NCI-H2227 (cell line): ENCODE data around the gene OTOP3.
"Not testable (repeated sequence)": the region's sequence is repeated elsewhere in the genome, so short reads cannot be mapped to it uniquely, and the experiment has no call there.

Source experiments
- DNase-seq: peaks from one replicate; lab custom pipeline; 2025; ENCODE audit not compliant: unreplicated experiment; lab: John Stamatoyannopoulos, UW

The OTOP3 gene

DNA sequence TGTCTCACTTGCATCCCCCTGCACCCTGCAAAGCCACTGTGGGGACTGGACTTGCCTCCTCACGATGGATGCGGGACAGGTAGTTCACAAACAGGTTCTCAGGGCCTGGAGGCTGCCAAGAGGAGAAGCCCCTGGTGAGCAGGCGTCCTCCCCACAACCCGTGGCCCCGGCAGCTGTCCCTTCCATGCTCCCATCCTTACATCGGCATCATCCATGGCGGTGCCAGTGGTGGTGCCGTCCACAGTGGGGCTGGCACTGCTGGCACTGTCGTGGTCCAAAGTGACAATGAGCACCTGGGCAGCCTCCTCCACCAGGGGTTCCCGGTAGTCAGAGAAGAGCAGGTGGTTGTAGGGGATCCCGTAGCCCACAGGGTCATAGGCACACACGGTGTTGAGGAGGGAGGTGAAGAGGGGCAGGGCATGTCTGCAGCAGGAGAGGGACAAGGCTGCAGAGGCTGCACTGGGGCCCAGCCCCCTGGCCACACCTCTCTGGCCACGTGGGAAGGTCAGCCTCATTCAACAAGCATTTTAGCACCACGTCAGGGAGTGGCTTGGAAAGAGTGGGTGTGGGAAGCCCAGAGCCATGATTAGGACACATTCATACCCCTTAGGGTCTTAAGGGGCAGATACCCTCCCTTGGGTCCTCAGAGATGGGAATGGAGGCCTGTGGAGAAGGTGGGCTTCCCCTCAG is 24.3 kb downstream of the OTOP3 start:
- no peak for DNase-seq

DNA sequence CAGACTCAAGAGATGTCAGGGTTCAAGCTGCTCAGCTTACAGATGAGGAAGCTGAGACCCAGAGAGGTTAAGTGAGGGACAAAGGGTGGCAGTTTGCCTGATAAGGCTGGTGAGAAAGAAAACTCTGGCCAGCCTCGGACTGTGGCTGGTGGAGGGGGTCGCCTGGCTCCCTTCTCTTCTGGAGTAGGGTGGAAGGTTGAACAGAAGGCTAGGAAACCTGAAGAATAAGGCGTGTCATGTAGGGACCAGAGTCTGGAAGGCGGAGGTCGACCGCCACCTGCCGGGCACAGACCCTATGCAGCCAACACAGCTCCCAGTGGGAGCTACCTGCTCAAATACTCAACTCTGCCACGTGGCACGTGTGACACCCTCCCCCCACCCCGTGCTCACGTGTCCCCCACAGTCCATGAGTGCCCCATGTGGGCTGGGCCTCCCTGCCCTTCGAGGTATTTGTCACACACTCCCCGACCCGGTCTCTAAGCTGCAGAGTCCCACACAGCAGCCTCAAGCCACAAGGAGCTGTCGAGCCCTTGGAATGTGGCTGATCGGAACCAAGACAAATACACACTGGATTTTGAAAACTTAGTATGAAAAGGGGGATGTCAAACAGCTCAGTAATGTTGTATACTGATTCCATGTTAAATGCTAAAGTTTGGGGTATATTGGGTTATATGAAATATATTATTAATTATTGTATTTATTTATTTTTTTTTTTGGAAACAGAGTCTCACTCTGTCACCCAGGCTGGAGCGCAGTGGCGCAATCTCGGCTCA is 25.1 kb downstream of the OTOP3 start:
- no peak for DNase-seq

DNA sequence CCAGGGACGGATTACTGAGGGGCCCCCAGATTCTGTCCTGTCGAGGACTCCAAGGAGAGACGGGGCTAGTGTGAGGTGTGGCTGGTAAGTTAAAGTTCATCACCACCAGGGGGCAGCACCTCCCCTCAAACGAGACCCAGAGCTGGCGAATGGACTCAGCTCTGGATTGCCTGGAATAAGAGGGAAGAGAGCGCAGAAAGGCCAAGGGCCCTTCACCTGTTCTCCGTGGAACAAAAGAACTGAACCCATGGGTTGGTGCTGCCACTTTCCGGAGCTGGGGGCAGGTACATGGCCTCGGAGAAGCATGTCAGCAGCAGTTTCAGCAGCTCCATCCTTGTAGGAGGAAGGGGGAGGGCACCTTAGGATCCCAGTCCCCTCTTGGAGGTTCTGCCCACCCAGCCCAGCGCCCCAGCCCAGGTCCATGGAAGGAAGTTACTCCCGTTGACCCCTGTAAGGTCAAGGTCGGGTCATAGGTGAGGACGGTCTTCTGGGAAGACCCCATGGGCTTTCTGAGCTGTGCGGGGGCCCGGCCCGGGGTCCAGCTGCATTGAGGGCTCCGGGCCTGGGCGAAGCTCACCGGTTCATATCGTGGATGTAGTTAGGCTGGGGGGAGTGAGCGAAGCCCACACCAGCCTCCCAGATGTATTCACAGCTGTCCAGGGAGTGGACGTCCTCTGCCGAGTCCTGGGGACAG is 26.1 kb downstream of the OTOP3 start:
- peak; percentile 90 for DNase-seq

DNA sequence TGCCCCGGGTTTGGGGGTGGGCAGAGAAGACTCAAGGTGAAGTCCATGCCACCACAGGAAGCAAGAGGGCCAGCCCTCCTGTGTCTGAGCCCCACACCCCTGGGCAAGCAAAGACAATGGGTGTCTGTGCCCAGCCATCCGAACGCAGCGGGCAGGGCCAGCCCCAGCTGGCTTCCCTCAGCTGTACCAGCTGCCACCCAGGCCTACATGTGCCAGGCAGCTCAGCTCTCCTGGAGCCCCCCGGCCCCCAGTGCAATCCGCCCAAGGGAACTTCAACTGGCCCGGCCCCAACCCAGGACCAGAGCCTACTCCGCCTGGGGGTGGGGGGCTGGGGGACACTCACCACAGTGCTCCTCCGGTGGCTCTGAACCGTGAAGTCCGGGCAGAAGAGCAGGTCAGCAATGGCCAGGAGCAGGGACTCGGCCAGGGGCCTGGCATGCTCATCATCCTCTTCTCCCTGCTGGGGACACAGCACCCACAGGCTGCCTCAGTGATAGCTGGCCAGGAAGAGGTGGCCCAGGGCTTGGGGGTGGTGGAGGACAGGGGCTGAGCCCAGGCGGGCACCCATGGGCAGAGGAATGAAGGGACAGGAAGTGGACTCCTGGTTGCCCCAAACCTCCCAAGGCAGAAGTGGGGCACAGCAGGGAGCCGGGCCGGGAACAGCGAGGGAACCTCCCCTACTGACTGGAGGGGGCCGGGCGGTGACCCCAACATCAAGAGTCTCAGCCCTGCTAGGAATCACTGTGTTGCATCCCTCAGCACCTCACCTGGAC is 27.1 kb downstream of the OTOP3 start:
- DNase-seq, result no peak

DNA sequence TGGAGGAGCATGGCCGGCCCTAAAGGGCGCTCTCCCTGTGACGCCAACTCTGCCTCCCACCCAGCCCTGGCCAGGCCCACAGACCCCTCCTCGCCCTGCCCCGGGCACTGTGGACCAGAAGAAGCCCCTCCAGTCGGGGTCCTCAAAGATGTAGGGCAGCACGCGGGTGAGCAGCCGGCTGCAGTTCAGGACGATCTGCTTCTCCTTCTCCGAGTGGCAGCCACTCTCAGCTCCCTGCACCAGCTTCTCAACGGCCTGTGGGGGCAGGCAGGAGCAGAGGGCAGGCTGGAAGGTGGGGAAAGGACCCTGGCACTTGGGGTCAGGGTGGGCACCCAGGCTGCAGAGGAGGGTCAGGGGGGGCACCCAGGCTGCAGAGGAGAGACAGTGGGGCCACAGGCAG is 28.0 kb downstream of the OTOP3 start:
- DNase-seq, result no peak

DNA sequence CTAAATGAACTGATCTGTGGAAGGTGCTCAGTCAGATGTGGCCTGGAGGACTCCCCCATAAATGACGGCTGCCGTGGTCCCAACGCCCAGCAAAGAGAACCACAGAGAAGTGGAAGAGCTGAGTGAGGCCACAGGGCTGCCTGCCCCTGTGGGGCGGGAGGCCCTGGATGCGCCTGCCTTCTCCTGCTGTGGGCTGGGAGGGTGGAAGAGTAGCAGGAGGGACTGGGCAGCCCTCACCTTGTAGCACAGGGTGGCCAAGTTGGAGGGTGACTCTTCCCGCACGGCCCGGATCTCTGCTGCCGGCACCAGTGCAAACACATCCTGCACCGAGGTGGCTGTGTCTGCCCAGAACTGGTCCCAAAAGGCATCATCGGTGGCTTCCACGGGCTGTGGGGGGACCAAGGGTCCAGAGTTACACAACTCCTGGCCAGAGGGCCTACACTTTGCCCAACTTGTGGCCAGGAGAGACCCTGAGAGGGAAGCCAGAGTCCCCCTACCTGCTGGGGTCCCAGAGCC is 28.6 kb downstream of the OTOP3 start:
- DNase-seq, result no peak

DNA sequence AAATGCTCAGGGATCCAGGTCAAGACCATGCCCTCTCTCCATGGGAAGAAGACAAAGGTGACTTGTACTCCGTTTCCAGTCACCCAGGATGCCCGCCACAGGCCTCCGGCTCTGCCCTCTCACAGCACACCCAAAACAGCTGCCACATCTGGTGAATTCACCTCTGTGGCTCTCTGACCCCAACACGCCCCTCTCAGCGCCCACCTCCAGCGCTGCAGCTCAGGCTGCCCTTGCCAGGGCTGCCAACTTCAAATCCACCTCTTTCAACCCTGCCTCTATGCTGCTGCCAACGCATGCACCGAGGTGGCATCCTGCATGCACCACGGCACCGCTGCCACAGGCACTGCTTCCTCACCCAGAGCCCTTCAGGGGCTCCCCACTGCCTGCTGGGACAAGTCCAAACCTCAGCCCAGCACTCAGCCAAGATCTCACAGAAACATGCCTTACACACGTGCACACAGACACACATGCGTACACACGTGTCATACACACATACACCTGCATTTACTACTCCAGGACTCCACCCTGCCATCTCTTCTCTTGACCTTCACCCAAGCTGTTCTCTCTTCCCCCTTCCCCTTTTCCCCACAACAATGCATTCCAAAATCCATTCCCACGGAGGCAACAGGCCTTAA is 29.4 kb downstream of the OTOP3 start:
- DNase-seq, result no peak

DNA sequence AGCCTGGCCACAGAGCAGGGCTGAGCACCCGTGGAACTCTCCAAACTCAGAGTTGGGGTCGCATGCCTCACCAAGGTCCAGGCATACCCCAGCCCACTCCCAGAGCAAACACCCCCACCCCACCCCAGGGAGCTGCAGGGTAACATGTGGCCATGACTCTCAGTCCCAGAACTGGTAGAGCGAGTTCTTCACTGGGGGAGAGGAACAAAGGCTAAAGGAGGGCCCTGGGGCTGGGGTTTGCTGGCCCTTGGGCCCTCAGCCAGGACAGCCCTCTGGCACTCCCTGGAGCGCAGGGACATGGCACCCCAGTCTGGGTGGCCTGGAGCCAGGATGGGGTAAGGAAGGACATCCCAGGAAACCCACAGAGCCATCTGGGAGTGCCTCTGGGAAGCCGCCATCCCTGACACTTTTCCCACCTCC is 32.7 kb downstream of the OTOP3 start:
- DNase-seq, result no peak

DNA sequence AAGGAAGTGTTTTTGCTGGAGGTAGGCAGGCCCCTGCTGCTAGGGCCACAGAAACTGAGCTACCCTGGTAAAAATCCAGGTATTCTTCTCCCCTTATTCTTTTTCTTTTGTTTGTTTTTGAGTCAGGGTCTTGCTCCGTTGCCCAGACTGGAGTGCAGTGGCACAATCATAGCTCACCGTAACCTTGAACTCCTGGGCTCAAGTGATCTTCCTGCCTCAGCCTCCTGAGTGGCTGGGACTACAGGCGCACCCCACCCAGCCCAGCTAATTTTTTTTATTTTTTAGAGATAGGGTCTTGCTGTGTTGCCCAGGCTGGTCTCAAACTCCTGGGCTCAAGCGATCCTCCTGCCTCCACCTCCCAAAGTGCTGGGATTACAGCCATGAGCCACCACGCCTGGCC is 33.8 kb downstream of the OTOP3 start:
- not testable (repeated sequence) for DNase-seq

DNA sequence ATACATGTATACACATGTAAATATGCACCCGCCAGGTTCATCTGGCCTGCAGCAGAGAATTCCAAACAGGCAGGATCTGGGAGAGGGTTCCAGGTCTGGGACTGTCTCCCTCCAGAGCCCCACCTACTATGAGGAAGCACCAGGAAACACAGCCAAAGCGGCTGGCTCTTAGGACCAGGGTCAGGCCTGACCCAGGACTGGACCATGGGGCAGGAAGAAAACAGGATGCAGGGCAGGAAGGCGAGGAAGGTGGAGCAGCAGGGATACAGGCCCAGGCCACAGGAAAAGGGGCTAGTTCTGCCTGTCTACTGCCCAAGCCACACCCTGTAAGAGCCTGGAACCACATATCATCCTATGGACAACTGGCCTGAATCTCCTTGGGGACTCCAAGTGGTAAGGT is 34.7 kb downstream of the OTOP3 start:
- DNase-seq, result no peak

DNA sequence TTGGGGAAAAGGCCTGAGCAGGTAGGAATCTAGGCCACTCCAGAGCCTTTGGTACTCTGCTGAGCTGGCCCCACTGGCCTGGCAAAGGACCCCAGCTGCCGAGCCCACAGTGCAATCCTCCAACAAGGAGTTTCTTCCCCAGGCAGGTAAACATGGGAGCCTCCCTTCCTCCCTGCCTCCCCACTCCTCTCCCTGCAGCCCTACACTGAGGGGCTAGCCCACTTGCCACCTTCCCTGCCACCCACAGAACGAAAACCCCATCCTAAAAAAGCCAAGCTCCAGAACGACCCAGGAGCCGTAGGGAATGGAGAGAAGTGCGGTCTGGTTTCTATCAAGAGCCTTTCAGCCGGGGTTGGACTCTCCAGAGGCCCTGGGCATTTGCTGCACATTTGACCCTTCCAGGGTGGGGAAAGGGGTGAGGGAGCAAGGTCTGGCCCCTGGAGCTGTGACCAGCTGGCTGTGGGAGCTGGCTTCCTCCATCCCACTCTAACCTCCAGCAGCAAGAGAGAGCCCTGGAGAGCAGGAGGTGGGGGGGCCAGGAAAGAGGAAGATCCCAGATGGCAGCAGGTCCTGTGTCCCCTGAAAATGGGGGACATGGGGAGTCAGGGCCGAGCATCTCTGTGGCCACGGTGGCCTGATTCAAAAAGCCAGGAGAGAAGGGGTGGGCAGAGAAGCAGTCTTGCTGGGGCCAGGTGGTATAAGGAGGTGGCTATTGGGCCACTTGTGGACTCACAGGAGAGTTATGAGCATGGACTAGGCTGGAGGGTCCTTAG is 35.6 kb downstream of the OTOP3 start:
- DNase-seq, result no peak

DNA sequence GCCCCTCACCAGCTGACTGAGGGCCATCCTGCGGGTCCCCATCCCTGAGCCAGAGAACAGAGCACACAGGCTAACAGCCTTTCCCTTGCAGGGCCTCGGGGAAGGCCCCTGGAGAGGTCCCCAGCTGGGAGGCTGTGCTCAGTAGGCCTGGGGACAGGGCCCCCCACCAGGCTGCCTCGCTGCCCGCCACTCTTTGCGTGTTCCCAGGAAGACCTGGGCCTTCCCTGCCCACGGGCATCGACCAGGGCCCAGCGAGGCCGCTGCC is 36.1 kb downstream of the OTOP3 start:
- DNase-seq, result no peak

DNA sequence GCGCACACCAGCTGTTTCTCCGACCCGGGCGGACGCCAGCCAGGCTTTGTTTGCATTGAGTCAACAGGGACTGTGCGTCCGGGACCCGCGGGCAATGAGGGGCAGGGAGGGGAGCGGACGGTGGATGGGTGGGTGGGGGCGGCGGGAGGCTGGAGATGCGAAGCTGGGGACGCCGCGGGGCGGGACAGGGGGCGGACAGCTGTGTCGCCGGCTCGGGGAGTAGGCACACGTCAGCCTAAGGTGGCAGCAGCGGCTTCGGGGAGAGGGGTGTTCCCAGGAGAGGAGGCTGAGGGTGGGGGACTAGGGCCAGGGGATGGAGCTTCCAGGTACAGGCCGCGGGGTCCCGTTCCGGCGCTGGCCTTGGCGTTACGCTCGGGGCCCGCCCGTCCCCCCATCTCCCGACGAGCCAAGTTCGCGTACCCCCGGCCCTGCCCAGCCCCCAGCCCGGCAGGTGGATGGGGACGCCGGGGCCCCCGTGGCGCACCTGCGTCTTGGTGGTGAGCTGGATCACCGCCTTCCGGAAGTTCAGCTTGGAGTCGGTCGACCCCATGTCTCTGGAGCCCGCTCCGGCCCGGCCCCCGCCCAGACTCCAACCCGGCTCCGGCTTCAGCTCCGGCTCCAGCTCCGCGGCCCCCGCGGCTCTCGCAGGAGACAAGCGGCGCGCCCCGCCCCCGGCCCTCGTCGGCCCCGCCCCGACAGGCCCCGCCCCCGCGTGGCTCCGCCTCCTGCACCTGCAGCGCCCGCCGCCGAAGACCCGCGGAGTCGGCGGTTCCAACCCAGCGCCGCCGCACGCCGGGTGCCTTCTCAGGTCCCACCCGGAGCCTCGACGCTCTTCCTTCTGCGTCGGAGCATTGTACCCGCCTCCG is 36.6 kb downstream of the OTOP3 start, which contains the start of gene HID1:
Gene HID1, minus strand, starts transcription at position 653 of the 866 bp plus-strand sequence. Its CDS starts 103 bp downstream, at position 550.
- DNase-seq, result peak; percentile 82

DNA sequence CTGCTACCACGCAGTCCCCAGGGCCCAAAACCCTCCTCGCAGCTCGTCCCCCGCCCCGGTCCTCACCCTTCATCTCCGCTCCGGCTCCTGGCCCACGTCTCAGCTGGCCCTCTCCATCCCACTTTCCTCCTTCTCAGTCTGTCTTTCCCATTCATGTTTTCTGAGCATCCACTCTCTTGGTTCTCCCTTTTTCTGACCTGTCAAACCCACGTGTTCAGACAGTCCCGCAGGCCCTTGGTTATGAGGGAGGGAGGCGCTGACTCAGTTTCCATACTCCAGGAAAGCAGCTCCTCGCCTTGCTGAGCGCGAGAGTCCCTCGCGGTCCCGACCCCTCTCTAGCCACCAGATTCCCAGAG is 37.3 kb downstream of the OTOP3 start:
- DNase-seq, result no peak

DNA sequence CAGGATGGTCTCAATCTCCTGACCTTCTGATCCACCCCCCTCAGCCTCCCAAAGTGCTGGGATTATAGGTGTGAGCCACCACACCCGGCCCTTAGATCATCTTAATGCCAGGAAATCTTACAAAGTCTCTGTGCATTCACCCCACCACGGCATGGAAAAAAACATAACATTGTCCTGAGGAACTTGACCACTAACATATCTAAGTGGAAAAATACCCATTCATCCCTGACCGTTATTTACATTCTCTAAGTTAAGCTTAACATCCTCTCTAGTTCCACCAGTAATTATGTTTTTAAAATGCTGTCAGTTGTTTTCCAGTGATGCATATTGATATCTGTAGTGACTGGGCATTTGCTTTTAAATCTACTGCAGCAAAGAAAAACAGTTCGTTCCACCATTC is 40.2 kb downstream of the OTOP3 start:
- no peak for DNase-seq

DNA sequence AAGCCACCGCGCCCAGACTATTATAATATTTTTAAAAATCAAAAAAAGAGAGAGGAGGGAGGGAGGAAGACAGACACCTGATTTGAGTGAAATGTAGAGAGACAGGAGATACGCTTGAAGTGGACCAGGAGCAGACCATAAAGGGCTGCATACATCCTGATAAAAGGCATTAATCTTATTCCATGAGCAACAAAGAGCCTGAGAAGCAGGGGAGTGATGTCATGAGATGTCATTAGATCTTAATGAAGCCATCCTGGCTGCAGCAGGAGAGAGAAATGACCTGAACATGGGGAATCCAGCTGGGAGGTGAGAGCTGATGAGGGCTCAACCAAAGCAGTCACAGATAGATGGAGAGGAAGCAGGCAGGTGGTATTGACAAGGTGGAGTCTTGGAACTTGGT is 42.1 kb downstream of the OTOP3 start:
- DNase-seq, result no peak

DNA sequence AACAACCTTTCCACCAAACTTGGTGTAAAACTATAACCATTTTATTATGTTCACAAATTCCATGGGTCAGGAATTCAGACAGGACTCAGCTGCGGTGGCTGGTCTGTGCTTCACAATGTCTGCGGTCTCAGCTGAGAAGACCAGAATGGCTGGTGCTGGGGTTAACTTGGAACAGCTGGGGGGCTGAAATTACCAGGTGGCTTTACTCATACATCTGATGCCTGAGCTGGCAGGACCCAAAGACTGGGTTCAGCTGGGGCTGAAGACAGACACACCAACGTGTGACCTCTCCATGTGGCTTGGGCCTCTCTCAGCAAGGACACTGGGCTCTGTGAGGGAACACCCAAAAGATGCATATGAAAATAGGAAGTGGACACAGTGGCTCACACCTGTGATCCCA is 42.5 kb downstream of the OTOP3 start:
- no peak for DNase-seq

DNA sequence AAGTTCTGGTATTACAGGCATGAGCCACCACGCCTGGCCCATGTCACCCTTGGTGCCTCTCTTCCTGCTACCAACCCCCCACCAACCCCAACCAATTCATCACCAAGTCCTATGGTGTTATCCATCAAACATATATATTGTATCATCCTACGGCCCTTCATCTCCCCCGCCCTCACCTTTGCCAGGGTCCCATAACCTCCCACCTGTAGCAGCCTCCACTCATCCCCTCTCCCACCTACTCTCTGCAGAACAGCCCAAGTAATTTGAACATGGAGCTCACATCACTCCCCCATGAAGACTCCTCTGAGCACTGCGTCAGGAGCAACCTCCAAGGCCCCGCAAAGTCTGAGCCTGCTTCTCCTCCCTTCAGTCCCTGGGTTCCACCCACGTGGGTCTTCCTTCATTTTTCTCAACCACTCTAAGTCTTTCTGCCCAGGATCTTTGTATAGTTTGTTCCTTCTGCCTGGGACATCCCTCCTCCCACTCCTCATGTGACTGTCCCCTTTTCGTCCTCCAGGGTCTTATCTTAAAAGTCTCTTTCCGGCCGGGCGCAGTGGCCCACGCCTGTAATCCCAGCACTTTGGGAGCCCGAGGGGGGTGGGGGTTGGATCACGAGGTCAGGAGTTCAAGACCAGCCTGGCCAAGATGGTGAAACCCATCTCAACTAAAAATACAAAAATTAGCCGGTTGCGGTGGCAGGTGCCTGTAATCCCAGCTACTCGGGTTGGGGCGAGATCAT is 43.9 kb downstream of the OTOP3 start:
- no peak for DNase-seq
